HPDE6-E6E7 (cell line): ENCODE results near the gene P2RY4.
"Not testable (repeated sequence)": the region's sequence is repeated elsewhere in the genome, so short reads cannot be mapped to it uniquely, and the experiment has no call there.

ENCODE experiments used
- DNase-seq: peaks from one replicate; pipeline ENCODE4 v3.0.0; 2011; ENCODE audit warnings: missing footprints; ENCODE audit errors: extremely low spot score

P2RY4 gene

GRCh38 chrX:70243601-70244000 lies 16.4 kb downstream of the P2RY4 start:
- not testable (repeated sequence) for DNase-seq

GRCh38 chrX:70241501-70241900 lies 18.5 kb downstream of the P2RY4 start:
- no peak for DNase-seq

- no peak for DNase-seq
Measured at GRCh38 chrX:70240751-70241150, 19.3 kb downstream of the P2RY4 start.

GRCh38 chrX:70234355-70234754 lies 25.6 kb downstream of the P2RY4 start, which contains the start of gene AWAT1:
Gene AWAT1 (plus strand): TSS chrX:70234655. CDS start chrX:70234696, 41 bp downstream.
- DNase-seq: no peak

- DNase-seq: no peak
Measured at GRCh38 chrX:70231666-70232065, 28.3 kb downstream of the P2RY4 start.

GRCh38 chrX:70226687-70227086 lies 33.3 kb downstream of the P2RY4 start:
- DNase-seq: no peak

- DNase-seq: no peak
Measured at GRCh38 chrX:70226048-70226447, 34.0 kb downstream of the P2RY4 start.

- DNase-seq: peak; percentile 28
Measured at GRCh38 chrX:70219938-70220764, 39.9 kb downstream of the P2RY4 start.

GRCh38 chrX:70209570-70209969 lies 50.4 kb downstream of the P2RY4 start:
- not testable (repeated sequence) for DNase-seq

- no peak for DNase-seq
Measured at GRCh38 chrX:70208479-70208878, 51.5 kb downstream of the P2RY4 start.
